D341Med (cell line): ENCODE data around the gene AGAP1.

Experiments
- DNase-seq: peaks from one replicate; pipeline ENCODE4 v3.0.0; 2012; ENCODE audit warnings: low spot score

Gene AGAP1

DNA sequence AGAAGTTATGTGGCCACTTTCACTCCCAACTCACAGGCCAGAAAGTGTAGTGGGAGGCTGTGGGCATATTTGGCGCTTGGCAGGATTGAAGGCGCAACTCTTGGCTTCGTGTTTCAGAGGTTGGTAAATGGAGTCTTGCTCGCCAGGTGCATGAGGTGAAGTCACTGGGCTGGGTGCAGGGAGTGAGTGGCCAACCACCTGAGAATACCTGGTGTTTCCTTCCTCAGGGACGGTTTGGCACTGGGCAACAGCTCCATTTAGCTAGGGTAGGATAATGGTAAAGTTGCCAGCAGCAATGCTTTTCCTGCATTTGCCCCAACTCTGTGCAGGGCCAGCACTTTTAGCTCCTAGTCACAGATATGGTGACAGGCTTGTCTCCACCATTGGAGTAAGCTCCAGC is 115.9 kb downstream of the AGAP1 start:
- no peak for DNase-seq

DNA sequence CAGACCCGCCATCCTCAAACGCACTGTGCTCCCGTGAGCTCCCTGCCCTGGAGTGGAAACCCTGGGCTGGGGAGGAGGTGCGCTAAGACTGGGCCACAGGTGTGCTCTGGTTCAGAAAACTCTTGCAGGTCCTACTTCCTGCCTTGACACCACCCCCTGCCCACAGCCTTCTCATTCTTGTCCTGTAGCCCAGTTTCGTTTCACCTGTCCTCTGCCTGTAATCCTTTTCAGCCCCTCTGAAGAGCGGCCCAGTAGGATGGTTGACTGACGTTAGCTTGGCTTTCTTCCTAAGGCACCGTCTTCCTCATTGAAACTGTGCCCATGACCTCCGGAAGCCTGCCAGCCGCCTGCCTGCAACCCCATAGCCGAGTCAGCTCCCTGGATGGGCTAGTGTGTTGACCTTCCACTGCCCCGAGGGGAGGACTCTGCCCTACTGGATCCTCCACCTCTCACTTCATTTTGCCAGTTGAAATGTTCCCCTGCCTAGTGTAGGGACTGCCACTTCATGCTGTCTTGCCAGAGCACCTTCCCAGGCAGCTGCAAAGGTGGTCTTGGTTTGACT is 116.9 kb downstream of the AGAP1 start:
- DNase-seq, result no peak

DNA sequence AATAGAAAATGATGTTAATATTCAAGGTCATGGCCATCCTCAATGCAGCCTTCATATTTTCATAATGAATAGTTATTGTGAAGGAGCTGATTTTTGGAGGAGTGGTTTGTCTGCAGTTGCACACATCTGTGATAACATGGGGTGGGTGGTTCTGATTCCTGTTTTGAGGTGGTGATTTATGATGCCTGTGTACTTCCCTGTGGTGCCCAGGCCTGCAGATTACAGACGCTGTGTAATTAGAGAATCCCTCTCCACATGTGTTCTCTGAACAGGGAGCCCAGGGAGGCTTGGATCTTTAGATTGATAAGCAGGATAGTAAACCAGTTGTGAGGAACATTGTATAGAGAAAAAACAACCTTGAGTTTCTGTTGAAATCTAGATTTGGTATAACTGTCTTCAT is 117.5 kb downstream of the AGAP1 start:
- DNase-seq, result no peak

DNA sequence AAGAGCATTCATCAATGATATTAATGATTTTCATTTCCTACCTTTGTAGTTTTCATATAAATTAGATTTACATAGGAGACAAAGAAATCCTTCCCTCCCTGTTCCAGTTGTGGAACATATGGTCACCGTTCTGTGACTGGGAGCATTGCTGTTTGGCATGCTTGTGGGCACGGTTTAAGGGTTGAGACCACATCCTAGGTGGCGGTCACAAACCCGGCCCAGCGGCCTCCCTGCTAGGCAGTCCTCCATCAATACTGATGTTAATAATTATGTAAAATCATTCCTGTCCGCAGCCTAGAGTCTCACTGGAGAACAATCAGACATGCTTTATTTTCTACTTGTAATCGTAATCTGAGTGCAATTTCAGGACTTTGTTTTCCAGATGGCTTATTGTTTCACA is 117.9 kb downstream of the AGAP1 start:
- DNase-seq, result no peak

DNA sequence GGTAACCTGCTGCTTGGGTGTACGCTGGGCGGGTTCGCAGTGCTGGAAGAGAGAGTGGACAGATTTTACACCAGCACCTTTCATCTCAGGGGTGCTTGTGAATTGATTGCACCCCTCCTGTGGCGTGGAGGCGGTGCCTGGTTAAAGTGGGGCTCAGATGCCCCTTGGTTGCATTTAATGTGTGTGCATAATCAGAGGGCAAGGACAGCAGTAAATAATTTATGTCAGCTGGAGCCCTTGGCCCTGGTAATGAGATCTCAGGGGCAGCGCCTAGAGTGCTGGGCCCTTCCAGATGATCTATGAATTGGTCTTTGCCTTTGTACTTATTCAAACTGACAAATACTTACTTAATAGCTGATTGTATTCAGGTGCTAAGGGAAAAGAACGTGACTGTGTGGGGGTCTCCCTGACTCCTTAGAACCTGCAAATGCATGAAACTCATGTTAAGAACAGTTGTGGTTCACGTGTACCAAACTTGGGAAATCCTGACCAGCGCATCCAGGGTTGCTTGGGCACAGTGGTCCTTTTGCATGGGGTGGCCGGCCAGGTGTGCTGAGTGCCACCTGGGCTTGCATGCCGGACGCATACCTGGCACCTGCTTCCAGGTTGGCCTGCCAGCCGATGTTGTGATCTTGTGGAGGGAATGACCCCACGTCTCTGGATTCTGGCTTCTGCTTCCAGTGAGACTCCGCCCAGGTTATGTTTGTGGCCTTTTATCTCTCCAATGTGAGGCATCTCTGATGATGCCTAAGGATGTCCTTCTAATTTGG is 118.5 kb downstream of the AGAP1 start:
- DNase-seq, result no peak

DNA sequence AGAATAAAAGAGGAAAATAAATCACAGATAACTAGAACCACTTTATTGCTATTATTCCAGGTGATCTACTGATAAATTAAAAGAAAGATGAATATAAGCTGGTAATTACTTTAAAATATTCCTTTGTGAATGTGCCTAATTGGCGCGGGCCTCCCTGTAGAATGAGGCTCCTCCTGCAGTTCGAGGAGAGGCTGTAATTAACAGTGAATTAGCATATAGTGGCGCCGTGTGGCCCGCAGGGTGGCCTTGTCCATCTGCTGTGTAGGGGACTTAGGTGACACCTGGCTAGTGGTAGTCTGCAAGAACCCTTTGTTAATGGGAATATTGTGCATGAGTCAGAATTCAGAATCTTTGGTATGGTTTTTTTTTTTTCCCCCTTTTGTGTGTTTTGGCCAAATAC is 119.8 kb downstream of the AGAP1 start:
- no peak for DNase-seq

DNA sequence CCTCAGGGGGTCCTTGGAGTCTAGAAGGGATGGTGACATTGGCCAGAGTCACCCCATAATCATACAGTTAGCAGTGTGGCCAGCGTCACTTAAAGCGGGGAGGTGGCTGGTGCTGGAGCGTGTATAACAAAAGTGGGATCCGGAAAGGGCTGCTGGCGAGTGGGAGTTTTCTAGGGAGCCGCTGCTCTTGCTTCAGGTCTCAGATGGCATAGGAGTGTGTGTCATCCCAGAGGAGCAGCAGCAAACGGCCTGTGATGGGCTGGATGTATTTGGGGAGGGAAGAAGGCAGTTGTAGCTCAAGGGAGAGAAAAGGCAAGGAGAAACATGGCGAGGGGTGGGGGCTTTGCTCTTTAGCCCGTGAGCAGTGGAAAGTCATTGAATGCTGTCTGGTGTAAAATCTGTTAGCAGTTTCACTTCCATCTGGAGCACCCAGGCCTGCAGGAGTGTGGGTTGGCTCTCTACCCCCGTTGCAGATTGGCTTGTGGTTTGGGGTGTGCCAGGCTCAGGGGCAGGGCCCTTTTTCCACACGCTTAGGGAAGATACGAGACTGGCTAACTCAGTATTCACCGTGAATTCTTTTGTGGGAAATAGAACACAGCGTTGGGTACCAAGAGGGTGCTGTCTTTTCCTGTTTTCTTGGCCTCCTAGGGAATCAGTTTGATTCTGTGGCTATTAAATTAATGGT is 120.5 kb downstream of the AGAP1 start:
- DNase-seq, result no peak

DNA sequence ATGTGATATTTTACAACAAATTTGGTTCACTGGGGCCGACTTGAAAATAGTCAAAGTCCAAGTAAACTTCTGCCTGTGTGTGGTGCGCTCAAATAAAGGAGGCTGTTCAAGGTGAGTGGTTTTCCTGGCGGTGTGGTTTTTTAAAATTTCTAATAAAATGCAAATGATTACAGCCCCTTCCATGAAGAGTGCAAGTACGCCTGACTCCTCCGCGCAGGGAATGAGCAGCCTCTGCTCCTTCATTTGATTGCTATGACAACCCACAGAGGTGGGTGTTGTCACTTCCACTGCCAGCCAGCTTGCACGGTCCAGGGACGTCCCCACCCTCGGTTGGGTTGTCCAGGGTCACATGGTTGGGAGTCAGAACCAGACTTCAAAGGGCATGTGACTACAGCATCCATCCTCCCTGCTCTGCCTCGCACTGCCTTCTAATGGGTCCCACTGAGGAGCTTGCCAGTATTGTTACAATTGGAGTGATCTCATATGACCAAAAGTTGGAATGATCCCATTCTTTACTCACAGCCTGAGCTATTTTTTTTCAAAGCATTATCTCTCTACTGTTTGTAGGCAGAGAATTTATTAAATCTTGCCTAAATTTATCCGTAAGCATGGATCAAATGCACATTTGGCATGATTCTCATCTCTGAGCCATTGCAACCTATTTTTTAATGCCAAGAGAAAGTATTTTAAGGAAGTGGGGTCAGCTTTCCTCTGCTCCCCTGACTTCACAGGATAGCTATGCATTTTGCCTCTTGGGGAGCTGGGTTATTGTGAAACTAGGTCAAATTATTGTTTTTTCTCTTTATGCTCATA is 121.3 kb downstream of the AGAP1 start:
- DNase-seq, result no peak

DNA sequence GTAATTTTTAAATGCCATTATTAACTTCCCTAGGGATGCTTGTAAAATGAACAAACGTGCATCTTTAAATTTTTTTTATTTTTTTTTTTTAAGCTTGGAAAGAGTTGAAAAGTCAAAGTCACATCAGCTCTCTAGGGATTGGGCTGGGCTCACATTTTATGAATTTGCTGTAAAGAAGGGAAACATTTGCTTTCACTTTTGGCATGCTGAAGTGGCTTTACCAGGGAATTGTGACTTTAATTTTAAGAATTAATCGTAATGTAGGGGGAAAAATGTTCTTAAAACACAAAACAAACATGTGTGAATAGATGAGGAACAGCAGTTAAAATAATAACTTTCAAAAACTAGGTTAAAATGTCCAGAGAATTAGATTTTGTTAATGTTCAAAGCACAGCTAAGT is 123.0 kb downstream of the AGAP1 start:
- no peak for DNase-seq

DNA sequence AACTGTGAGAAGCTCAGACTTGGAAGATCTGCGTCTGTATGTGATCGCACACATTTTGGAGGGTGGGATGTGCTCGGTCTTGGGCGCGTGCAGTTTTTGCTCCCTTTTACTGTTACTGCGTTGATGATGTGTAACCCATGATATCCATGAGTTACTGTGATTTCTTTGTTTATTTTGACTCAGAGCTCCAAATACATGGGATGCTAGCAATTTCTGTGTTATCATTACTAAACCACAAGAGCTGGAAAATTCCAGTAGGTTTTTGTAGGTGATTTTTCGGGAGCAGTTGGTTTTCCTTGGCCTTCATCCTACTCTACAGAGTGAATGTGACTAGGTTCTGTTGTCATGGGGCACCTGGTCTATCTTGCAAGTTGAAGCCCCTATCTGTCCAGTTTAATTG is 124.2 kb downstream of the AGAP1 start:
- no peak for DNase-seq

DNA sequence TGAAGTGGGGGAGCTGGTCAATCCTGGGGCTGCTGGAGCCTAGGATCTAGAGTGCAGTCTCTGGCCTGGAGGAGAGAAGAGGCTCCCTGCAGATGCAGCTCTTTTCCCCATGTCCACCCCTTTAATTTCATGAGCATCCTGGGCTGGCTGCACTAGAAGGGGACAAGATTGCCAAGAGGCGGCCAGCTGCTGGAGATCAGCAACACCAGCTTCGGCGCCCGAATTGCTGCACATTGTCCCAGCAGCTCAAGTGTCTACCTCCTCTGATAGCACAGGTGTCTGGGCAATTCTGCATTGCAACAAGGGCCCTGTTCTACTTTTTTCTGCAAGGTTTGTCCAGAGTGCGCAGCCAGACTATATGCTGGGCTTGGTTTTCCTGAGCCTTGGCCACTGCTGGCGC is 125.7 kb downstream of the AGAP1 start:
- DNase-seq, result no peak

DNA sequence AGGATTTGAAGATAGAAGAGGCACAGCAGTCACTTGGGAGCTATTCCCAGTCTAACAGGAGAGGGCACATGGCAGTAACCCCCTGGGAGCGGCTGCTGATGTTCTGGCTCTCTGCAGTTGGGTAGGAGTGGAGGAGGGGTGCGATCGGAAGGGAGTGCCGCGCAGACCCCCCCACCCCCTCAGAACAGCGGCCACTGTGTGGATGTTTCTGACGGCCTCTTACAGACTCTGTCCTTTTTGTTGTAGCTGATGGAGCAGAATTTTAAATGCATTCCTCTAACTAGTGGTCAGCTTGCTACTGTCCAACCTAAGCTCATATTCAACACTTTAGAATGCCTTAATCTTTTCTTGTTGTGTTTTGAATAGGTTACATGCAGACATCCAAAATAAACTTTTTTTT is 127.9 kb downstream of the AGAP1 start:
- DNase-seq, result no peak

DNA sequence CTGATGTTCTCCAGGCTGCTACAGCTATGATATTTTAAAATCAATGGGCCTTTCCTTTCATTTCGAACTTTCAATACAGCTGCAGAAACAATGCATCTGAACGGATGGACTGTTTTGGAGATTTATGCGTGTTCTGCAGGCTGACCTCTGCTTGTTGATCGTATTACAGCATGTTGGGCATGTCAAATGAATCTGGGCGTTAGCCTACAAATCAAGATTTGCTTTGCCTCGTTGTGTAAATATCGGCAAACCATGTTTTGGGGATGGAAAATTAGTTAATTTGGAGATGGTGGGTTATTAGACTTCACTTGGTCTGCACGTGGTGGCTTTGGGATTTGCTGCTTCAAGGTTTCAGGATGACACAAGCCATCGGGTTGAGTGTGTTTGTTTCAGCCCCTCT is 129.3 kb downstream of the AGAP1 start:
- no peak for DNase-seq

DNA sequence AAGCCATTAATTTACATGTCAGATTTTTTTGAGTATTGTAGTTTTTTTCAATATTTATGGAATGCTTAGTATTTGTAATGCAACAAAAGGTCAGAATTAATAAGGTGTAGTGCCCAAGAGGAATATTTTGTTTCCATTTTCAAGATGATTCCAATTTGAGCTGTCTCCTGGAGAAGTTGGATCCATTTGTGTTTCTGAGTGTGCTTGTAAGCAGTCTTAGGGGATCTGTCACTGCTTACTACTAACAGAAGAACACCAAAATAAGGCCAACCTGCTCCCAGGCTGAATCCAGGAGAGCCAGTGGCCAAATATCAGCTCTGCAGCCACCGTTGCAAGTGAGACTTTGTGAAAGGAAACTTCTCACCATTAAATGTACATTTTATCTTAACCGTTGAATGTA is 129.9 kb downstream of the AGAP1 start:
- DNase-seq, result no peak

DNA sequence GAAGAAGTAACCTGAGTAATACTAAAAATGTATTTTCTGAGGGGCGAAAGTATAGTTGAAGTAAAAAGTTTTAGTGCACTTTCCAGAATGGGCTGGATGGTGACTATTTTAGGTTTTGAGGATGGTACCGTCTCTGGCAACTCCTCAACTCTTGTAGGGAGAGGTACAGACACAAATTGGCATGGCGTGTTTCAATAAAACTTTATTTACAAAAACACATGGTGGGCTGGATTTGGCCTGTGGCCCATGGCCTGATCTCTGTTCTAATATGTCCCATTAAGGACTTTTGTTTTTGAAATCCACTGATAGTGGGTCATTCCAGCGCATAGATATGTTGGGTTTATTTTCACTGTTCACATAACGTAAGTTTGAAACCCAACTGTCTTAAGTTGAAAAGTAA is 132.8 kb downstream of the AGAP1 start:
- DNase-seq, result no peak

DNA sequence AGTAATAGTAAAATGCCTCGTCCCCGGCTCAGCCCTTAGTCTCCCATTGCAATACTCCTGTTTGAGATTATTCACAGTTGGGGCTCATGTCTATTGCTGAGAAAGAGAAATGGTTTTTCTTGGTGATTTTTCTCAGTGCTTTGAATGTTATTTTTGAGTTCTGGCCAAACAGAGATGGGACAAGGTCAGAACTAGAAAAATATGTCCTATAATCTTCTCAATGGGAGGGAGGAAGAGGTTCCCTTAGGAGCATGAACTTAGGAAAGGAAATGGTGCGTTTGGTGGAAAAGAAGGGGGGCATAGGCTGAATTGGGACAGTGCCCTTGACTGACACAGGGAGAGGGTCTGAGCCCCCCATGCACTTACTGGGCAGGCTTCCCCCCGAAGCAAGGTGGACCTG is 133.8 kb downstream of the AGAP1 start:
- DNase-seq, result no peak

DNA sequence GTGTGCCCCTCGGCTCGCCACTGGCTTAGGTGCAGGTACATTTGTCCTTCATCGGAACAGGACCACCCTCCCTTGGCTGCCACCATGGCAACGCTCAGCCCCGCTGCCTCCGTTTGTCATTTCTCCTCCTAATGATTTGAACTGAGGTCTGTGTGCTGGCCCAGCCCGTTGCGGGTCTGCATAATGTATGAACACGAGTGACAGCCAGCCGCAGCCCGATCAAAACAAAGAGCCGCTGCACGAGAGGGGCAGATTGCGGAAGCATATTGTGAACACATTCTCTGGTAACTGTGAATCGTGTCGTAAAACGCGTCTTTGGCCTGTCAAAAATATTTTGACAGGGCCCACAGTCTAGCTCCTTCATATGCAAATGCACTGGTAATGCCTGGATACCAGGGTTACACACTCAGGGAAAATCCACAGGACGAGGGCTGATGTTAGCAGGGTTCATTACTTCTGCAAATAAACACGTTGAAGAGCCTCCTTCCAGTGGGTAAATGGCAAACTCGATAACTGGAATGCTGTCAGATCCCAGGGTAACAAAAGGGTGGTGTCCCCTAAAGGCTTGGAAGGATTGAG is 137.0 kb downstream of the AGAP1 start:
- DNase-seq, result no peak

DNA sequence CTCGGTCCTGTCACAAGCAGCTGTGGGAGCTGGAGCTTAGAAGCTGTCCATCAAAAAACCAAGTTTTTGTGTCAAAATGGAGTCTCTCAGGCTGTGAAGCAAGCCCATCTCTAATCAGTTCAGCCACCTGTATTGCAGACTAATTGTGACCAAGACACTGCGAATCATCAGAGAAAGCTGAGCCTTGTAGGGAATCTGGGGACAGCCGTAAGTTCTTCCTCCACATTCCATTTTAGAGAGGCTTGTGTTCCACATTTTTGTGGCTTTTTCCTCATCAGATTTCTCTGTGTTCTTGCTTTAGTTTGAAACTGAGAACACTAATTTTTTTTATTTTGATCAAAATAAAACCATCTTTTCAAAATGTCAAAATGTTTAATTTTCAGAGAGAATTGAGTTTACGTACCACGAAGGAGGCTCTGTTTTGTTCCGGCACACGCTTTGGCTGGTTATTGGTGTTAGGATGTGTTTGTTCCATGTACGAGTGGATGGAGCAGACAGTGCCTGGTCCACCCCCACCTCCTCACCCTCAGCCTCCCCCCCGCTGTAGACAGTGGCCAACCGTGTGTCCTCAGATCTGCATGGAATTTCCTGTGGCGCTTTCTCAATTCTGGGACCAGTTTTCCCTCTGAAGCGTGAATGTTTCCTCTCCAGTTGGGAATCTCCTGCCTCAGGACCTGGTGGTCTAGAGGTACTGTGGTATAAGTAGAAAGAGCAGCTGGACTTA is 140.8 kb downstream of the AGAP1 start:
- DNase-seq, result no peak

DNA sequence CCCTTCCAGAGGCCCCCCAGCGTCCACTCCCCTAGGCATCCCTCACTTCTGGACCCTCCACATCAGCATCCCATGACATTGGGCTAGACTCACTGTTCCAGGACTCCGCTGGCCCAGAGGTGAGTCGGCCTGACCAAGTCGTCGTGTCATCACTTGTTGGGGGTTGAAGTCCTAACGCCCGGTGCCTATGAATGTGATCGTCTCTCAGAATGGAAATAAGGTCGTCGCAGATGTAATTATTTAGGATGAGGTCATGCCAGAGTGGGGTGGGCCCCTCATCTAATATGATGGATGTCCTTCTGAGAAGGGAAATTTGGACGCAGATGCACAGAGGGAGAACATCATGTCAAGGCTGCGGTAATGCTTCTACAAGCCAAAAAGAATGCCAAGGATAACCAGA is 142.7 kb downstream of the AGAP1 start:
- no peak for DNase-seq

DNA sequence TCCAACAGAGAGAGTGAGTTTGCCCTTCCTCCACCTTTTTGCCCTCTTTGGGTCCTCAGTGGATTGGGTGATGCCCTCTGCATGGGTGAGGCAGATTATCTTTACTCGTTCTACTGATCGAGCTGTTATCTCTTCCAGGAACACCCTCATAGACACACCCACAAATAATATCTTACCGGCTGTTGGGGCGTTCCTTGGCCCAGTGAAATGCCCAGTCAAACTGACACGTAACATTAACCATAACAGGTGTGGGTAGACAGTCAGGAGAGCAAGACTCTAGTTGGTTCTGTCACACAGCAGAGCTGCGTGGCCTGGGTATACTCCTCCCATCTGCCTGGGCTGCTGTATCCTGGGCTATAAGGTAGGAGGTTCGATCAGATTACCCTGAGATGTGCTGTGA is 144.1 kb downstream of the AGAP1 start:
- DNase-seq, result no peak

DNA sequence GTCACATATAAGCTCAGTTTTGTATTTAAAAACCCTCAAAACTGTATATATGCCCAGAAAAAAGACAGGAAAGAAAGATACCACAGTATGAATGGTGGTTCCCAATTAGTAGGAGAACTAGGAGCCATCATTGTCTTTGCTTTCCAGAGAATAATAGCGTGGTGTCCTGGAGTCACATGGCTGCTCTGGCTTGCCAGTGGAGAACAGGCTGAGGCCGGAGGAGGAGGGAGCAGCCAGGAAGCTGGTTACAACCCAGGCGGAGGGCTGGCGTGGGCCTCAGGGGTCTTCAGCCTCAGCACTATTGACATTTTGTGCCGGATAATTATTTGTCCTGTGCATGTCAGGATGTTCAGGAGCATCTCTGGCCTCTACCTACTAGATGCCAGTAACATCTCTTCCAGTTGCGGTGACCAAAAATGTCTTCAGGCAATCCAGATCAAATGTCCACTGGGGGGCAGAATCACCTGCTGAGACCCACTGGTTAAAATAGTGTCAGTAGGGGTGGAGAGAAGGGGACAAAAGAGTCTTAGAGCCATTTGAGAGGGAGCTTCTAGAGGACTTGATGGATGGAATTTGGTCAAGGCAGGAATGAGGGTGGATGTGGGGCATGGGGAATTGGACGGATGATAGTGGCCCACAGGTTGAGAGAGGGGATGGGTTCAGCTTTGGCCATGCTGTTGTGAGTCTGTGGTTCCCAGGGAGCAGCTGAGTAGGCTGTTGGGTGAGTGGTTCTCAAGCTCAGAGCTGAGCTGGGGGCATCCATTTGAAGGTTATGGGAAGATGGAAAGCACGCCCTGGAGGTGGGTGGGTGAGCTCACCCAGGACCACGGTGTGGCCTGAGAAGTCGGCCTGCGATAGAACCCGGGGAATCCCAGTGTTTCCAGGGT is 144.9 kb downstream of the AGAP1 start:
- DNase-seq, result no peak
